Heart left ventricle (tissue), 16 donors: Measurements from ENCODE around the gene CHST1. TPM values are rescaled to one million over a fixed set of nuclear protein-coding genes. Genes with fewer than 3 reads are reported as not detected.

Source experiments
- ATAC-seq, 4 donors: fragments of 200-7000 bp; cut with Tn5 transposase; one replicate each; pipeline ENCODE4 v1.9.1; 2020 to 2022; ENCODE audit warnings: moderate library complexity in 4 of 4, mild to moderate bottlenecking in 3 of 4, moderate number of reproducible peaks in 1 of 4
- DNase-seq, 5 donors: peaks; one replicate each; pipeline ENCODE4 v3.0.0-alpha.2; 2020
- H3K27ac ChIP-seq, 12 donors: fragments of 200-600 bp; sonication (generic) in 4 of 12; one replicate each; pipeline versions ENCODE4 v1.5.0 to v1.8.0; 2016 to 2022; ENCODE audit warnings: mild to moderate bottlenecking in 2 of 12
- H3K27me3 ChIP-seq, 9 donors: fragments of 200-600 bp; sonication (generic) in 2 of 9; one replicate each; pipeline versions ENCODE4 v1.5.1 to v1.8.0; 2016 to 2022; ENCODE audit warnings: mild to moderate bottlenecking in 3 of 9
- H3K36me3 ChIP-seq, 9 donors: fragments of 200-600 bp; sonication (generic) in 2 of 9; one replicate each; pipeline versions ENCODE4 v1.5.0 to v1.8.0; 2018 to 2022; ENCODE audit warnings: mild to moderate bottlenecking in 2 of 9
- H3K4me1 ChIP-seq, 12 donors: fragments of 200-600 bp; sonication (generic) in 4 of 12; one replicate each; pipeline versions ENCODE4 v1.5.0 to v1.8.0; 2016 to 2022; ENCODE audit warnings: mild to moderate bottlenecking in 3 of 12
- H3K4me3 ChIP-seq, 12 donors: fragments of 200-600 bp; sonication (generic) in 4 of 12; one replicate each; pipeline versions ENCODE4 v1.5.0 to v1.8.0; 2017 to 2022; ENCODE audit warnings: mild to moderate bottlenecking in 9 of 12, moderate library complexity in 4 of 12
- H3K9me3 ChIP-seq, 12 donors: fragments of 200-600 bp; sonication (generic) in 4 of 12; one replicate each; pipeline versions ENCODE4 v1.5.0 to v1.8.0; 2016 to 2022; ENCODE audit warnings: mild to moderate bottlenecking in 1 of 12
- POLR2A ChIP-seq, 2 donors: fragments of 450-650 bp; IDR thresholded peaks; one replicate each; pipeline ENCODE4 v1.6.1; 2017; ENCODE audit warnings: antibody characterized with exemption in 2 of 2, mild to moderate bottlenecking in 2 of 2, moderate library complexity in 2 of 2
- WGBS, 4 donors: extraction: QIAGEN DNeasy Blood & Tissue Kit in 2 of 4; methylation state at CpG; one replicate each; pipeline versions ENCODE4 v1.1.5 to v1.1.7; 2013 to 2018; 5-methylcytosine and 5-hydroxymethylcytosine counted together
- intact Hi-C, 10 donors: fragments of 100-400 bp; cut with DNase I; formaldehyde crosslinking; loops; one replicate each; pipeline versions ENCODE4 v1.11.1 to v1.14.2; 2022
- microRNA-seq, 4 donors: library from miRNA; unstranded; fragments of <30 nt; microRNA quantifications; one replicate each; pipeline versions ENCODE4 to v1.2.0, GENCODE V29; 2017 to 2020
- polyA plus RNA-seq, 2 donors: library from polyadenylated mRNA; stranded (reverse); fragments of 200-250 nt; gene quantifications; one replicate each; pipeline ENCODE4 v1.2.3, GENCODE V29; 2013
- total RNA-seq, 9 donors: library from RNA; depleted of rRNA in 2 of 9; stranded (reverse); fragments of >200 nt in 2 of 9; fragmentation: NEBNext Ultra II Directional in 3 of 9; extraction: Animal tissue kit (Norgen Biotek cat#: 25700) in 3 of 9; gene quantifications; one replicate each; pipeline versions ENCODE4 v1.1.0 to v1.2.4, GENCODE V29; 2016 to 2023
- TF ChIP-seq, protein P1 (sequence below), 12 donors: fragments of 200-600 bp; sonication (generic) in 4 of 12; IDR thresholded peaks; one replicate each; pipeline versions ENCODE4 v1.5.0 to v1.8.0; 2018 to 2022; ENCODE audit warnings: antibody characterized with exemption in 12 of 12, mild to moderate bottlenecking in 5 of 12
- donor health status: ischemic (EF 13 %, LVEDD 7.1; RV severe dilation, severe dysfunction).
- donor health status: healthy with polysubstance abuse.
- donor health status: DM: no; HTN: yes; CAD: no.
- donor health status: DM: no; HTN: no; CAD: no.
- donor health status: ischemic (EF 25% LVEDD 6.9; RV normal size, moderate dysfunction).
- donor health status: ischemic (EF 25% LVEDD 5.7; RV mildly dilated, moderate dysfunction).
- donor health status: healthy.
- donor health status: DM: yes; HTN: yes; CAD: no.
- donor health status: ischemic (EF 35%, LVEDD 5.7; RV mildly dilated, moderate dysfunction).
- donor health status: nonischemic (EF 11% LVEDD 7.7; RV severe dilation, severe dysfunction).
- donor health status: DM: yes; HTN: yes; CAD: no.
- donor health status: PGD.
- donor health status: ischemic (EF 29% LVEDD 5.4; RV normal size, mild dysfunction).
- donor health status: nonischemic (EF 23%, LVEDD 6.1; RV moderate dilation, normal function).

CHST1 gene
- total and polyA plus RNA-seq, 11 donors: 0.59 to 6.5 (median 1.8) TPM

DNA sequence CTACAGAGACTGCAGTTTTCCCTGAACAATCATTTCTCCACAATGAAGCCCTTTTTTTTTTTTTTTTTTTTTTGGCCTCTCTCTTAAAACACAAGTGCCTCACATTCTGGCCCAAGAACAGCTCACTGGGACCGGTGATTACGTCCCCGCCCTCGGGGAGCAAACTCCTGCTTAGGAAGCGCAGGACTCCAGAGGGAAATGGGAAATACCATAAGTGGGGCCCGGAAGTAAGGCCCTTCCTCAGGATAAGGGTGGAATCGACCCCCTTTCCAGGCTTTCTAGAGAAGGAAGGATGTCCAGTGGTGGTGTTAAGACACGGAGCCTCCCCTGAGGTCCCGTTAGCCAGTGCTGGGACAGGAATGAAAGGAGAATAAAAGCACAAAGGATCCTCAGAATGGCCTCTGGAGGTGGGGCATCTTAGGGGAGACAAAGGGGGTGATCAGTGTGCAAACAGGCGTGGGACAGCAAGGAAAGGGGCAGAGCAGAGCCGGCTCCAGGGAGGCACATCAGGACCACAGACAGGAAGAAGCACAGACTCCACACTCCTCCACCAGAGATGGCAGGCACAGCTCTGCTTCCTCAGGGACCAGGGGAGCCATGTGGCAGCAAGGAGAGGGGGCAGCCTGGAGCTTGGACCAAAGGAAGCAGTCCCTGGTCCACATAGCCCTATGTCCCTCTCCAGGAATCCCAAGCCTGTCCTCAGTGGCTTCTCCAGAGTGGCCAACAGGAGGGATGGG lies 61.3 kb downstream of the CHST1 start:
- Histone ChIP-seq H3K4me1 (peaks cover 0 to 35% (median 11%) of the 10 kb centered on the region in 12 donors), H3K27me3 (peaks cover 0 to 7% (median 0%) of the 10 kb centered on the region in 9 donors), H3K9me3 (peaks cover 0 to 10% (median 0%) of the 10 kb centered on the region in 12 donors), H3K36me3 (no peaks in the 10 kb centered on the region), H3K4me3 (no peak overlapping the region), H3K27ac (peak overlapping the region in 4 of 12 donors; percentile 24 to 40 (median 32))
- WGBS, 4 donors: 26 to 38% (median 33%) methylated on average over 11 of the region's 11 CpGs
- ATAC-seq (peak; percentile 57 to 94 (median 72)), DNase-seq (peak; percentile 57 to 70 (median 68))
- intact Hi-C loops: loop anchor here in 2 of 10 donors (5.0 kb wide), 2 partner anchors 43 to 53 kb away; no protein-coding TSS in a partner anchor
- TF ChIP-seq POLR2A (IDR thresholded peaks at IDR 0.05): no peak

DNA sequence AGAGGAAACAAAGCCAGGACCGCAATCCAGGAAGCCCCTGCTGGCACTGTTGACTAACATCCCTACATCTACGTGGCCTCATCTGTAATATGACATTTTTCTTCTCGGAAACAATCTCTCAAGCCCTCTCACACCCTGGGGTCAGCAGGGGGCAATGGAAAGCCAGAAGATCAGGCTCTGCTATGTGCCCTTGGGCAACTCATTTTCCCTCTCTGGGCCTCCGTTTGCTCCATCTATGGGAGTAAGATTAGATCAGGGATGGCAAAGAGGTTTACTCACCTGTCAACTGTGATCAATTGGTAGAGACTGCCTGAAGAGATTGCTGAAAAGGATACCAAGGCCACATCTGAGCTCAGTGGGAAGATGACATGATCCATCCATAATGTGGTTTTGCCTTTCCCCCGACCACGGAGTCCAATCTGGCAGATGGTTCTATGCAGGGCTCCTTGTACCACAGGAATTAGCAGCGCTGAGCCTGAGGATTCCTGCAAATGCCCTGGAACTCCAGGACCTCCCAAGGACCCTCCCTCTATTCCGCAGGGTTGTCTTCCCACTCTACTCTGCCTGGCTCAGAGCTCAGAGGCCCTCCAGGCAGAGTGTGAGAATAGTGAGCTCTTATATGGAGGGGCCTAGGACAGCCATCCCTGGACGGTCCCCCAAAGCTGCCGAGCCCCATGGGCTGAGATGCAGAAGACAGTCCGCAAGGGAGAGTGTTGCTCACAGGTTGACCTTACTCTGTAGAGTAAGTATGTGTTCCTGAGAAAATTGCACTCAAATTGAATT lies 66.1 kb downstream of the CHST1 start:
- Histone ChIP-seq H3K36me3 (no peaks in the 10 kb centered on the region), H3K4me1 (peaks cover 0 to 15% (median 4%) of the 10 kb centered on the region in 12 donors), H3K27me3 (peaks cover 0 to 19% (median 0%) of the 10 kb centered on the region in 9 donors), H3K4me3 (no peak overlapping the region), H3K27ac (no peak overlapping the region), H3K9me3 (peaks cover 0 to 10% (median 0%) of the 10 kb centered on the region in 12 donors)
- DNase-seq: no peak
- WGBS, 4 donors: 75 to 91% (median 84%) methylated on average over 9 to 11 of the region's 11 CpGs
- no peak for ATAC-seq
- no peak for TF ChIP-seq POLR2A (IDR thresholded peaks at IDR 0.05)
- TF ChIP-seq, protein P1, sequence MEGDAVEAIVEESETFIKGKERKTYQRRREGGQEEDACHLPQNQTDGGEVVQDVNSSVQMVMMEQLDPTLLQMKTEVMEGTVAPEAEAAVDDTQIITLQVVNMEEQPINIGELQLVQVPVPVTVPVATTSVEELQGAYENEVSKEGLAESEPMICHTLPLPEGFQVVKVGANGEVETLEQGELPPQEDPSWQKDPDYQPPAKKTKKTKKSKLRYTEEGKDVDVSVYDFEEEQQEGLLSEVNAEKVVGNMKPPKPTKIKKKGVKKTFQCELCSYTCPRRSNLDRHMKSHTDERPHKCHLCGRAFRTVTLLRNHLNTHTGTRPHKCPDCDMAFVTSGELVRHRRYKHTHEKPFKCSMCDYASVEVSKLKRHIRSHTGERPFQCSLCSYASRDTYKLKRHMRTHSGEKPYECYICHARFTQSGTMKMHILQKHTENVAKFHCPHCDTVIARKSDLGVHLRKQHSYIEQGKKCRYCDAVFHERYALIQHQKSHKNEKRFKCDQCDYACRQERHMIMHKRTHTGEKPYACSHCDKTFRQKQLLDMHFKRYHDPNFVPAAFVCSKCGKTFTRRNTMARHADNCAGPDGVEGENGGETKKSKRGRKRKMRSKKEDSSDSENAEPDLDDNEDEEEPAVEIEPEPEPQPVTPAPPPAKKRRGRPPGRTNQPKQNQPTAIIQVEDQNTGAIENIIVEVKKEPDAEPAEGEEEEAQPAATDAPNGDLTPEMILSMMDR (IDR thresholded peaks at IDR 0.05): no peak
- intact Hi-C loops: no loop called here

Small RNA genes lying within 50 kb of the gene (microRNA-seq; reads per million reads assigned to microRNA genes)
- 0 to 0.60 (median 0.03) reads per million in 4 donors for gene MIR7154

Other genes starting within 250 kb of the CHST1 start
- gene SLC35C1, start 139.5 kb upstream of the CHST1 start, total RNA-seq: 10 to 100 TPM in 4 of 9 donors, 1 to 10 TPM in 5; 5.5 to 11.3 (median 7.8) TPM
- 10 to 100 TPM in 1 of 2 donors, 1 to 10 TPM in 1; 5.3 to 21.0 TPM for gene SLC35C1, start 139.5 kb upstream of the CHST1 start, polyA plus RNA-seq
- 100 to 1,000 TPM in 2 of 9 donors, 10 to 100 TPM in 7; 40.2 to 132 (median 72.7) TPM for gene CRY2, start 181.9 kb upstream of the CHST1 start, total RNA-seq
- 10 to 100 TPM; 23.2 to 26.6 TPM for gene CRY2, start 181.9 kb upstream of the CHST1 start, polyA plus RNA-seq
- gene MAPK8IP1, start 220.0 kb upstream of the CHST1 start, total RNA-seq: 1 to 10 TPM; 5.0 to 8.0 (median 7.6) TPM
- 1 to 10 TPM; 2.4 to 3.1 TPM for gene MAPK8IP1, start 220.0 kb upstream of the CHST1 start, polyA plus RNA-seq
- under 1 TPM in 4 of 9 donors, not detected in 5; 0.37 to 1.00 (median 0.46) TPM for gene FREY1, start 241.6 kb upstream of the CHST1 start, total RNA-seq
- gene FREY1, start 241.6 kb upstream of the CHST1 start, polyA plus RNA-seq: under 1 TPM; 0.40 to 0.46 TPM